Measurements from ENCODE around the gene ARFGAP2. TPM values are rescaled to one million over a fixed set of nuclear protein-coding genes. Genes with fewer than 3 reads are reported as not detected.
A peak's percentile ranks its signal among the peaks of the same experiment; 100 is the strongest.

The ARFGAP2 gene
- total RNA-seq, 1 donor from 2014 or later, result 78.7 TPM

DNA sequence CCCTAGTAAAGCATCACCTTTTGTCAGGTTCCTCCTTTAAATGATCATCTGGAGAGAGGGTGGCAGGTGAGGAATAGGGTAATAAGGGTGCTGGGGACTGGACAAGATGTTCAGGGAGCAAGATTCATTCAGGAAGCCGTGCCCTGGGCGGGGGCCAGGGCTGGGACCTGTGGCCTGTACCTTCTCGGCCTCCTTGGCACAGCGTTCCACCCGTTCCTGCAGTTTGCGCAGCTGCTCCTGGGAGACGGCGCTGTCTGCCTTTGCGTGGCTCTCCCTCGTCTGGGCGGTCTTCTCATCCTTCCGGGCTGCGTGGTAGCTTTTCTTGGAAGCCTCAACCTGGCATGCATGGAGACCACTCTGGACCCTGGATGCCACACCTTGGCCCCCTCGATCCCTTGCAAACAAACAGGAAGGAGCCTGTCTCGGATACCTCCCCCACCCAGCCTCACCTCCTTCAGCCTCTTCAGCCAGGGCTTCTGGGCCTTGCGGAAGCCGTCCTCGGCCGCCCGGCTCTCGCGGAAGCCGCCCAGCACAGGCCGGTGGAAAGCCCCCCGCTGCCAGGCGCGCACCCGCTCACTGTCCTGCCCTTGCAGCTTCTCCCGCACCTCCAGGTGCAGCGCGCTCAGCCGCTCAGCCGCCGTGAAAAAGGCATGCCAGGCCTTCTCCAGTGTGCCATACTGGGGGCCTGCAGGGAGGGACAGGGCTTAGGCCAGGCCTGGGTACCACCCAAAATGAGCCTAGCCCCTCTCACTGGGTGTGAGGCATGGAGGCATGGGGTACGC lies 3.5 kb upstream of the ARFGAP2 start:
- no peak overlapping the region for H3K4me3 Mint-ChIP-seq (ENCODE audit: unreplicated experiment)
- DNase-seq (ENCODE audit: low spot score), result no peak
- H3K9me3 Mint-ChIP-seq (ENCODE audit: unreplicated experiment), result no peaks in the 10 kb centered on the region
- peaks cover 19% of the 10 kb centered on the region for H3K4me1 Mint-ChIP-seq (ENCODE audit: unreplicated experiment)
- peaks cover 5% of the 10 kb centered on the region for H3K36me3 Mint-ChIP-seq (ENCODE audit: low read depth, unreplicated experiment)
- H3K27ac Mint-ChIP-seq (ENCODE audit: unreplicated experiment), result peak overlapping the region; percentile 57
- peaks cover 18% of the 10 kb centered on the region for H3K27me3 Mint-ChIP-seq (ENCODE audit: unreplicated experiment)
- TF ChIP-seq, protein P1, sequence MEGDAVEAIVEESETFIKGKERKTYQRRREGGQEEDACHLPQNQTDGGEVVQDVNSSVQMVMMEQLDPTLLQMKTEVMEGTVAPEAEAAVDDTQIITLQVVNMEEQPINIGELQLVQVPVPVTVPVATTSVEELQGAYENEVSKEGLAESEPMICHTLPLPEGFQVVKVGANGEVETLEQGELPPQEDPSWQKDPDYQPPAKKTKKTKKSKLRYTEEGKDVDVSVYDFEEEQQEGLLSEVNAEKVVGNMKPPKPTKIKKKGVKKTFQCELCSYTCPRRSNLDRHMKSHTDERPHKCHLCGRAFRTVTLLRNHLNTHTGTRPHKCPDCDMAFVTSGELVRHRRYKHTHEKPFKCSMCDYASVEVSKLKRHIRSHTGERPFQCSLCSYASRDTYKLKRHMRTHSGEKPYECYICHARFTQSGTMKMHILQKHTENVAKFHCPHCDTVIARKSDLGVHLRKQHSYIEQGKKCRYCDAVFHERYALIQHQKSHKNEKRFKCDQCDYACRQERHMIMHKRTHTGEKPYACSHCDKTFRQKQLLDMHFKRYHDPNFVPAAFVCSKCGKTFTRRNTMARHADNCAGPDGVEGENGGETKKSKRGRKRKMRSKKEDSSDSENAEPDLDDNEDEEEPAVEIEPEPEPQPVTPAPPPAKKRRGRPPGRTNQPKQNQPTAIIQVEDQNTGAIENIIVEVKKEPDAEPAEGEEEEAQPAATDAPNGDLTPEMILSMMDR (IDR thresholded peaks at IDR 0.05; ENCODE audit: unreplicated experiment), result no peak

DNA sequence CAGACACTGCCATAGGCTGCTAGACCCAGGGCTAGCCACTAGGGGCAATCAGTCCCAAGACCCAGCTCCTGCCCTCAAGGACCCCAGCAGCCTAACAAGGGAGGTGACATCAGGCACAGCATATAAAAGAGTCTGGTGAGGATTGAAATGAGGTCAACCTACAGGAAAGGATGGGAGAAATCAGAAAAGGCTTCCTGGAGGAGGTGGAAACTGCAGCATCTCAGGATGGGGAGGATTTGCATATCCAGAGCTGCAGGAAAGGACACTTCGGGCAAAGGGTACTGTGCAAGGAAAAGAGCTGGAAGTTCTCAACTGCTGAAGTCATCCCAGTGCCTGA lies 2.9 kb upstream of the ARFGAP2 start:
- peak overlapping the region; percentile 57 for H3K27ac Mint-ChIP-seq (ENCODE audit: unreplicated experiment)
- no peaks in the 10 kb centered on the region for H3K9me3 Mint-ChIP-seq (ENCODE audit: unreplicated experiment)
- peak; percentile 67 for DNase-seq (ENCODE audit: low spot score)
- peaks cover 19% of the 10 kb centered on the region for H3K4me1 Mint-ChIP-seq (ENCODE audit: unreplicated experiment)
- peaks cover 5% of the 10 kb centered on the region for H3K36me3 Mint-ChIP-seq (ENCODE audit: low read depth, unreplicated experiment)
- H3K27me3 Mint-ChIP-seq (ENCODE audit: unreplicated experiment), result peaks cover 18% of the 10 kb centered on the region
- TF ChIP-seq, protein P1 (IDR thresholded peaks at IDR 0.05; ENCODE audit: unreplicated experiment), result peak; percentile 65
- no peak overlapping the region for H3K4me3 Mint-ChIP-seq (ENCODE audit: unreplicated experiment)

DNA sequence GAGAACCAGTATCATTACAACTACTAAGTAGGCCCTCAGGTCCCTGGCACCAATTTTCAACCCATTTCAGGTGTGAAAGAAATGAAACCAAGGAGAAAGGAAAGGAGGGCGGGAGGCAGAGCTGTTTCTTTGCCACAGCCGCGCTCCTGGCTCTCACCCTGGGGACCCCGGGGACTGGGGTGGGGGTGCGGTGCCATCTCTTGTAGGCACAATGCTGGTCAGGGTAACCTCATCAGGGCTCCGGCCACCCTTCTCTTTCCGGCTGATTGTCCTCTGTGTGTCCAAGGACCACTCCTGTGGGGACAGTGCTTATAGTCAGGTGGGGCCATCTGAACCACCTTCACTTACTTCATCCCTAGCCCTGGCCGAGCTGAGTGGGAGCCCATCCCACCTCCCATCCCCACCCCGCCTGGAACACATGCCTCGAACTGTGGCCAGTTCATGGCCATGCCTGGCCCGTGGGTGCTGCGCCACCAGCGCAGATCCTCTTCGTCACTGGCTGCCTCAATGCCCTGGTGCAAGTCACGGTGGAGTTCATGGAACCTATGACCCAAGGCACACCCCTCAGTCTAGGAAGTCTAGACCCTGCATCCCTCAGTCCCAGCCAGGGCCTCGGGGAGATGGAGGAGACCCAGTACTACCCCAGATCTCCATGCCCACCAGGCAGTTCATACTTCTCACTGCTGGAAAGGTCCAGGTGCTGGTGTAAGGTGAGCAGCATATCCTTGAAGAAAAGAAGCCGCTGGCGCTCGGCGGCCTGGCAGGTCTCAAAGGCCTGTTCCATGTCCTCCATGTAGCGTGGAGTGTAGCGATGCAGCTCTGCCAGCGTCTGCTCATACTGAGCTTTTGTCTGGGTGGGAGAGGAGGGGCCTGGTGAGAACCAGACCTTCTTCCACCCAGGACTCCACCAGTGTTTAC lies 2.3 kb upstream of the ARFGAP2 start:
- Mint-ChIP-seq H3K4me1 (ENCODE audit: unreplicated experiment) (peaks cover 19% of the 10 kb centered on the region), H3K27me3 (ENCODE audit: unreplicated experiment) (peaks cover 17% of the 10 kb centered on the region), H3K4me3 (ENCODE audit: unreplicated experiment) (no peak overlapping the region), H3K27ac (ENCODE audit: unreplicated experiment) (no peak overlapping the region), H3K36me3 (ENCODE audit: low read depth, unreplicated experiment) (peaks cover 7% of the 10 kb centered on the region), H3K9me3 (ENCODE audit: unreplicated experiment) (no peaks in the 10 kb centered on the region)
- no peak for DNase-seq (ENCODE audit: low spot score)
- TF ChIP-seq, protein P1 (IDR thresholded peaks at IDR 0.05; ENCODE audit: unreplicated experiment), result no peak

DNA sequence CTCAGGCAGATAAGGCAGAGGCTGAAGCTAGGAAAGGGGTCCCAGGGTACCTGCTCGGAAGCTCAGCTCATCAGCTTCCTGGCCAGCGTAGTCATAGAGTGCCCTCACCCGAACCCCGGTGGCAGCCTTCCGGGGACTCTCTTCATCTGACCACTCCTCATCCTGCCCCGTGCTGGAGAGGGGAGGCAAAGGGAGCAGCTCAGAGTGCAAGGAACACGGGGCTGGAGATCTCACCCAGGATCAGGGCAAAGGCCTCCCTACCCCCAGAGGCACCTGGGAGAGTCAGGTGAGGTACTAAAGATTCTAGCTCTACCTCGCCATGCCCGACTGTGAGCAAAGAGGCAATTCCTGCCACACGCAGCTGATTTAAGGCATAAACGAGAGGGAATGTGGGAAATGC lies 1.6 kb upstream of the ARFGAP2 start:
- TF ChIP-seq, protein P1 (IDR thresholded peaks at IDR 0.05; ENCODE audit: unreplicated experiment), result no peak
- H3K27ac Mint-ChIP-seq (ENCODE audit: unreplicated experiment), result no peak overlapping the region
- H3K36me3 Mint-ChIP-seq (ENCODE audit: low read depth, unreplicated experiment), result peaks cover 13% of the 10 kb centered on the region
- H3K9me3 Mint-ChIP-seq (ENCODE audit: unreplicated experiment), result no peaks in the 10 kb centered on the region
- H3K4me1 Mint-ChIP-seq (ENCODE audit: unreplicated experiment), result peaks cover 19% of the 10 kb centered on the region
- no peak for DNase-seq (ENCODE audit: low spot score)
- peaks cover 17% of the 10 kb centered on the region for H3K27me3 Mint-ChIP-seq (ENCODE audit: unreplicated experiment)
- H3K4me3 Mint-ChIP-seq (ENCODE audit: unreplicated experiment), result no peak overlapping the region

Data from endothelial cell (in vitro differentiated cells).